ENCODE data around the gene UFSP1.

Gene UFSP1

DNA sequence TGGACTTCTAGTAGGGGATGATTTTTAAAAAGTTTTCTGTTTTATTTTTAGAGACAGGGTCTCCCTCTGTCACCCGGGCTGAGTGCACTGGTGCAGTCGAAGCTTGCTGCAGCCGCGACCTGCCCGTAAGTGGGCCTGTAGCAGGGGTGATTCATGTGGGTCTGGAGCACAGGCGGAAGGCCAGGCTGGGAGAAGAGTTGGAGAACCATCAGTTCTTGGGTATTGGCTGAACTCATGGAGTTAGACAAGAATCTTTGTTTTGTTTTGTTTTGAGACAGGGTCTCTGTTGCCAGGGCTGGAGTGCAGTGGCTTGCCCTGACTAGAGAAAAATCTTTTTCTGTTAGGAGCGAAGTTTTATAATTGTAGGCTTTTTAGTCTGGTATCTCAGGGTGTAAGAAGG lies 8.9 kb downstream of the UFSP1 start:
- no peak for DNase-seq

DNA sequence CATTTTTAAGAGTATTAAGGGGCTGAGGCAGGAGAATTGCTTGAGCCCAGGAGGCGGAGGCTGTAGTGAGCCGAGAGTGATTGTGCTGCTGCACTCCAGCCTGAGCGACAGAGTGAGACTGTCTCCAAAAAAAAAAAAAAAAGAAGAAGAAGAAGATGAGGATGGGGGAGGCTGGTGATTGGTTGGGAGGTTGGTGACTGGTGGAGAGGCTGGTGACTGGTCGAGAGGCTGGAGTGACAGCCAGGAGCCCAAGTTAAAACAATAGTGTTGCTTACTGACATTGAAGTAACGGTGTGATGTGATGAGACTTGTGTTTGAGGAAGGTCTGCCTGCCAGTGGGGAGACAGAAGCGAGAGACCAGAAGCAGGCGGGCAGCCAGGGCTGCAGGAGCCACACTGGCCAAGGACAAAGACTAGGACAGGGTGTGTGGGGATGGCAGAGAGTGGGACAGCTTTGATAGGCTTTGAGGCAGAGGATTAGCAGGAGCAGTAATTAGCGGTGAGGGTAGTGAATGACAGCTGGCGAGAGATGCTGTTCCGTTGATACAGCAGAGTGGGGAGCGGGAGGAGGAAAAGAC lies 9.7 kb downstream of the UFSP1 start:
- DNase-seq: peak; percentile 77 to 88

DNA sequence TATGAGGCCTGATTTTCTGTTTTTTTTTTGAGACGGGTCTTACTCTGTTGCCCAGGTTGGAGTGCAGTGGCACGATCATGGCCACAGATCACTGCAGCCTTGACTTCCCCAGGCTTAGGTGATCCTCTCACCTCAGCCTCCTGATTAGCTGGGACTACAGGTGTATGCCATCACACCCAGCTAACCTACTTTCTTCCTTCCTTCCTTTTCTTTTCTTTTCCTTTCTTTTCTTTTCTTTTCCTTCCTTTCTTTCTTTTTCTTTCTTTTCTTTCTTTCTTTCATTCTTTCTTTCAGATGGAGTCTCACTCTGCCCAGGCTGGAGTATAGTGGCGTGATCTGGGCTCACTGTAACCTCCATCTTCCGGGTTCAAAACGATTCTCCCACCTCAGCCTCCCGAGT lies 10.8 kb downstream of the UFSP1 start:
- DNase-seq: no peak

DNA sequence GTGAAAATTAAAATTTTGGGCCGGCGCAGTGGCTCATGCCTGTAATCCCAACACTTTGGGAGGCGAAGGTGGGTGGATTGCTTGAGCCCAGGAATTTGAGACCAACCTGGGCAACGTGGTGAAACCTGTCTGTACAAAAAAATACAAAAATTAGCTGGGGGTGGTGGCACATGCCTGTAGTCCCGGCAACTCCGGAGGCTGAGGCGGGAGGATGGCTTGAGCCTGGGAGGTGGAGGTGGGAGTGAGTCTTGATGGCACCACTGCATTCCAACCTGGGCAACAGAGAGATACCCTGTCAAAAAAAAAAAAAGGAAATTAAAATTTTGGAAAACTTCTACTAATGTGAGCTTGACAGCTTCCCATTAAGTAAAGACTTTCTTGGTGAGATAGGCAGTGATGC lies 11.5 kb downstream of the UFSP1 start:
- no peak for DNase-seq

DNA sequence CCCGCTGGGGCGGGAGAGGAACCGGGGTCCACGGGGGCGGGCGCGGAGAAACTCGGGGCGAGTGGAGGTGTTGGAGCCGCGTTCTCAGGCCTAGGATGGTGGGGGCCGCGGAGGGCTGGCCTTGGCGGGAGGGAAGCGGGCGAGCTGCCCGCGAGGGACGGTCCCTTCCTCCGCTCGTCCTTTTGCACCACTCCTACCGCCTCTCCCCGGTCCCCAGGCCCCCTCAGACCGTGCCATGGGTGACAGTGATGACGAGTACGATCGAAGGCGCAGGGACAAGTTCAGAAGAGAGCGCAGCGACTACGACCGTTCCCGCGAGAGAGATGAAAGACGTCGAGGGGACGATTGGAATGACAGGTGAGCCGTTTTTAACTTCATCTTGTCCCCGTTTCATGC lies 14.2 kb downstream of the UFSP1 start:
- no peak for DNase-seq

DNA sequence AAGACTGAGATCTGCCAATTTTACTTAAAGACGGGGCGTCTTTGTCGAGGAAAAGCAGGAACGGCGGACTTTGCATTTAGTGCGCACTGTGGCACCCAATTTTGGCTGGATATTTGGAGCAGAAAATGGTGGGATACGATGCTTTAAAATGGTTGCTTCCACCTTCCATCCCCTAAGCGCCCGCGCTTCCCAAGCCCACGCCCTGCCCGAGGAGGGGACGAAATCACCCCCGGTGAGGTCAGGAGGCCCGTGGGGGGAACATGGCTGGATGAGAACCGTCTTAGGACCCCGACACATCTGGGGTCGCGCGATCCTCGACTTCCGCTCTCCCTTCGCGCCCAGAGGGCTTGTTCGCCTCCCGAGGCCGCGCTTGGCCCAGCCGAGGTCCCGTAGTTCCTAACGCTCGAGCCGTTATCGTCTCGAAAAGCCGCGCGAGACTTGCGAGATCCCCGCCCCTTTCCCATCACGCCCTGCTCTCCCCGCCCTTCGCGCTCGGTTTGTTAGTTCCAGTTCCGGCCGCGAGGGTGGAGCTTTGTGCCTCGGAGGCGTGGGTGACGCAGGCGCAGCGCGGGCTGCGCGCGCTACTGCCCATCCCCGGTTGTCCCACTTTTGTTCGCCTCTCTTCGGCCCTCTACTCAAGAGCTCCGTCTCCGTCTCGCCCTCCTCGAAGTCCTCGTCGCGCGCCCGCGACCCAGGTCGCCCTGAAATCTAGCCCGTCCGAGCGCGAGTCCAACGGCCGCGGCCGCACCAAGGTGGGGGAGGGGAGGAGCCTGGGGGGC lies 14.7 kb downstream of the UFSP1 start, which contains the start of gene SRRT:
Gene SRRT, plus strand, starts transcription at position 527 of the 779 bp plus-strand sequence. CDS start 488 bp downstream, outside the sequence.
- peak; percentile 96 to 98 for DNase-seq

DNA sequence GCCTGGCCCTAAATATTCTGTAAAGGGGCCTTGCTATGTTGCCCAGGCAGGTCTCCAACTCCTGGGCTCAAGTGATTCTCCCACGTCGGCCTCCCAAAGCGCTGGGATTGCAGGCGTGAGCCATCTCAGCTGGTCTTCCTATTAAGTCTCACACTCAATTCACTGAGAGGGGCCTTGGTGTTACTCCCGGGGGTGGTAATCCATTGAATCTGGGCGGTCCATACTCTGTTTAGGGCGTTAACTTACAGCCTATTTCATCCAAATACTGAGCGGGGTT lies 15.3 kb downstream of the UFSP1 start:
- no peak for DNase-seq

DNA sequence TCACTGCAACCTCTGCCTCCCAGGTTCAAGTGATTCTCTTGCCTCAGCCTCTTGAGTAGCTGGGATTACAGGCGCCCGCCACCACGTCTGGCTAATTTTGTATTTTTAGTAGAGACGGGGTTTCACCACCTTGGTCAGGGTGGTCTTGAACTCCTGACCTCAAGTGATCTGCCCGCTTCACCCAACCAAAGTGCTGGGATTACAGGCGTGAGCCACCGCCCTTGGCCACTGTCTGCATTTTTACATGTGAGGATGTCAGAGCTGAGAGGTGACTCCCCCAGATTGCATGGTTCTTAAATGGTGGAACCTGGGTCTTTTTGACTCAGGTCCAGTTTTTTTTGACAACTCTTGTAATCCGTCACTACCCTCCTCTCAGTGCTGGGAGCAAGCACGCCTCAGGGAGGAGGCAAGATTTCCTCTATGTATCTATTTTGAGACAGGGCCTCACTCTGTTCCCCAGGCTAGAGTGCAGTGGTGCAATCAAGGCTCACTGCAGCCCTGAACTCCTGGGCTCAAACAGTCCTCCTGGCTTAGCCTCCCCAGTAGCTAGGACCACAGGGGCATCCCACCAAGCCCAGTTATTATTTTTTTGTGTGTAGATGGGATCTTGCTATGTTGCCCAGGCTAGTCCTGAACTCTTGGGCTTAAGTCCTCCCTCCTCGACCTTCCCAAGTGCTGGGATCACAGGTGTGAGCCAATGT lies 15.8 kb downstream of the UFSP1 start:
- DNase-seq: no peak

DNA sequence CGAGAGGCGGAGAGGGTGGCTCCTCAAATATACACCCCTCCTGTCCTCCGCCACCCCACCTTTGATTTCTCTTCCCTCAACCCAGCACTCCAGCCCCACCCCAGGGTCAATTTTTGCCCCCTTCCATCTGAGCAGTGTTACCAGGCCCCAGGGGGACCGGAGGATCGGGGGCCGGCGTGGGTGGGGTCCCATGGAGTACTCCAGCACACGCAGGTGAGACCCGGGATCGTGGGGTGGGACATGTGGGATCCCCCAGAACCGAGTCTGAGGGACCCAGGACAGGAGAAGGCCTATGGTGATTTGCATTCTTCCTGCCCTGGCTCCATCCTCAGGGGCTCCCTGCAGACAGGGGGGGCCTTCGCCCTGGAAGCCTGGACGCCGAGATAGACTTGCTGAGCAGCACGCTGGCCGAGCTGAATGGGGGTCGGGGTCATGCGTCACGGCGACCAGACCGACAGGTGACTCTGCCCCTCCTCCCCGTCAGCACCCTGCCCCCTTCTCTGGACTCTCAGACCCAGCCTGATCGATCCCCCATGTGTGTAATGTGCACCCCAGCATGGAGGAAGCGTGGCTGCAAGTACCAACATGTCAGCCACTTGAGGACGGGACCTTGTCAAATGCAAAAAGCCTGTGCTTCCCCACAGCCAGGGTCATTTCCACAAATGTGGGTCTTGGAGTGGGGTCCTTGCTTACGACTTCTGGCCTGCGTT lies 21.6 kb downstream of the UFSP1 start:
- DNase-seq: no peak

DNA sequence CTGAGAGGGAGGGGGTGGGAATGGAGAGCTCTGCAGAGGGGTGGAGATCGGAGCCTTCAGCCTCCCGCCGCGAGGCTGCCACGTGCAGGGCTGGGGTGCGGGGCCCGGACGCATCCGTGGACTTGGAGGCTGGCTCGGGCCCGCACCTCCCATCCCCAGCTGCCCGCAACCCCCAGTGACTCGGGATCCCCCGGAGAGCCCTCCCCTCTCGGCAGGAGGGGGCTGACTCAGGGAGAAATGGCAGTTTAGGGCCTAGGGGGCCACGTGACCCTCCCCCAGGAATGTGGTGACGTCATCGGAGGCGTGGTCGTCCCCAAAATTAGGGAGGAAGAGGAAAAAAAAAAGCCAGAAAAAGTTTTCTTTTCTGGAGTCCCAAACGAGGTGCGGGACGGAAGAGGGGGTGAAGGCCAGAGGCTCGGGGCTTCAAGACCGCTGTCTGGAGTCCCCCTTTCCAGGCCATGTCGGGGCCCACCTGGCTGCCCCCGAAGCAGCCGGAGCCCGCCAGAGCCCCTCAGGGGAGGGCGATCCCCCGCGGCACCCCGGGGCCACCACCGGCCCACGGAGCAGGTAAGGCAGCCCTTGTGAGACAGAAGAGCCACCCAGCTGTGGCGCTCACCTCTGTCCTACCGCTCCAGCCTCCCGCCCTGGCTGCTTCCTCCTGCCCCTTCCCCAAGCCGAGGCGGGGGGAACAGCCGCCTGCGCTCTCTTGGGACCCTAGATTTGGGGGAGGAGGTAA lies 22.3 kb downstream of the UFSP1 start, which contains the start of gene TRIP6:
Gene TRIP6, plus strand, starts transcription at position 348 of the 736 bp plus-strand sequence. Its CDS starts 111 bp downstream, at position 459.
- DNase-seq: no peak

DNA sequence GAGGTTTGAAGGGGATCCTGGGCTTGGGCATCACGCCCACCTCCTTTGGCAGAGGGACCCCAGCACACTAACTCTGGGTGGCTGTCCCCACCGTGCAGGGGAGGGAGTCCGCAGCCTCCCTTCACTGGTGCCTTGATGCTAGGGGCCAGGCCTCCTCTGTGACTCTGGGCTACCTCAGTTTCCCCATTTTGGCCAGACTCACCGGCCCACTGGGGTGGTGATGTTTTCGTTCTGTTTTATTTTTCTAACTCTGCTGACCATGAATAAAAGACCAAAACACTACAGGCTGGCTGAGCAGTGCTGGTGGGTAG lies 22.8 kb downstream of the UFSP1 start:
- DNase-seq: no peak

DNA sequence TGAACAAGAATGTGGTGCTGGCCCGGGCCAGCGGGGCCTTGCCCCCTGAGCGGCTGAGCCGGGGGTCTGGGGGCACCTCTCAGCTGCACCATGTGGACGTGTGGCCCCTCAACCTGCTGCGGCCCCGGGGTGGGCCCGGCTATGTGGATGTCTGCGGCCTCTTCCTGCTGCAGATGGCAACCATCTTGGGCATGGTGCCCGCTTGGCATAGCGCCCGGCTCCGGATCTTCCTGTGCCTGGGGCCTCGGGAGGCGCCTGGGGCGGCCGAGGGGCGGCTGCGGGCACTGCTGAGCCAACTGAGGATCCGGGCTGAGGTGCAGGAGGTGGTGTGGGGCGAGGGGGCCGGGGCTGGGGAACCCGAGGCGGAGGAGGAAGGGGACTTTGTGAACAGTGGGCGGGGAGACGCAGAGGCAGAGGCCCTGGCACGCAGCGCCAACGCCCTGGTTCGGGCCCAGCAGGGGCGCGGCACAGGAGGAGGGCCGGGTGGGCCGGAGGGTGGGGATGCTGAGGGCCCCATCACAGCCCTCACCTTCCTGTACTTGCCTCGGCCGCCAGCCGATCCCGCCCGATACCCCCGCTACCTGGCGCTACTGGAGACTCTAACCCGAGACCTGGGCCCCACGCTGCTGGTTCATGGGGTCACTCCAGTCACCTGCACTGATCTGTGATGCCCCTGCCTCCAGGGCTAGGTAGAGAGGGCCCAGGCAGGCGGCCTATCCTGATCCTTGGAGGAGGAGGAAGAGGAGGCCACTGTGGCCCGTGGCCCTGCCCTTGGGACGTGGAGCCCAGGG lies 23.4 kb downstream of the UFSP1 start:
- DNase-seq: no peak

DNA sequence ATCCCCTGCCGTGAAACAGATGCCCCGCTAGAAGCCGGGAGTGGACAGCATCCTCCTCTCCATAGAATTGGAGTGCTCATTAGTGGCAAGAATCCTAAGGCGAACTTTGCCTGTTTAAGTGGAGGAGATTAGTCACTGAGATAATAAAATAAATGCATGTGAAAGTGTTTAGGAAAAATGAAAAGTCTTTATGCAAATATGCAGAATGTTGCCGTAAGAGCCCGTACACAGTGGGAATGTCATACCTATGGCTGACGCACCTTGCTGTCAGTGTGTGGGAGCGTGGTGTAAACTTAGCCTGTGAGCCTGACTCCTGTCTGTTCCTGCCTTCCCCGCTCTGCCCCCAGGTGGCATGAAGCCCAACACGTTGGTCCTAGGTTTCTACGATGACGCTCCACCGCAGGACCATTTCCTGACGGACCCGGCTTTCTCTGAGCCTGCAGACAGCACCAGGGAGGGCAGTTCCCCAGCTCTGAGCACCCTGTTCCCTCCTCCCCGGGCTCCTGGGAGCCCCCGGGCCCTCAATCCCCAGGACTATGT lies 24.1 kb downstream of the UFSP1 start:
- no peak for DNase-seq

DNA sequence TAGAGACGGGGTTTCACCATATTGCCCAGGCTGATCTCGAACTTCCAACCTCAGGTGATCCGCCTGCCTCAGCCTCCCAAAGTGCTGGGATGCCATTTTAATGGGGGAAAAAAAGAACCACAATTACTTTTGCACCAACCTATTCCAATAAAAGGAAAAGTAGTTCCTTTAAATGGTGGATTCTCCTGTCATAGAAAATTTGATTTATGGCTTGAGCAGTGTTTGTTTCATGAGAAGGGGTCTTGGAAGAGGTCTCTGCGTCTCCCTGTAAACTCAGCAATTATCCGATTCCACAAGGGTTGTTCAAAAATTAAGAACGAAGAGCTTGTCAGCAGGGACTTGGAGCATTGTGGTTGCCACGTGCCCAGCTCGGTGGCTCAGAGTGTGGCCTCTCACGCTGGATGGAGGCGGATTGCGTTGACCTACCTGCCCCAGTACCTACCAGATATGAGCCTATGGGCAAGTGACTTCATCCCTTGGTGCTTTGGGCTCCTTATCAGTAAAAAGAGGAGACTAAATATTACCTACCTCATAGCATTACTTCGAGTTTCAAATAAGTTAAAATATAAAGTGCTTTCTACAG lies 25.2 kb downstream of the UFSP1 start:
- no peak for DNase-seq

DNA sequence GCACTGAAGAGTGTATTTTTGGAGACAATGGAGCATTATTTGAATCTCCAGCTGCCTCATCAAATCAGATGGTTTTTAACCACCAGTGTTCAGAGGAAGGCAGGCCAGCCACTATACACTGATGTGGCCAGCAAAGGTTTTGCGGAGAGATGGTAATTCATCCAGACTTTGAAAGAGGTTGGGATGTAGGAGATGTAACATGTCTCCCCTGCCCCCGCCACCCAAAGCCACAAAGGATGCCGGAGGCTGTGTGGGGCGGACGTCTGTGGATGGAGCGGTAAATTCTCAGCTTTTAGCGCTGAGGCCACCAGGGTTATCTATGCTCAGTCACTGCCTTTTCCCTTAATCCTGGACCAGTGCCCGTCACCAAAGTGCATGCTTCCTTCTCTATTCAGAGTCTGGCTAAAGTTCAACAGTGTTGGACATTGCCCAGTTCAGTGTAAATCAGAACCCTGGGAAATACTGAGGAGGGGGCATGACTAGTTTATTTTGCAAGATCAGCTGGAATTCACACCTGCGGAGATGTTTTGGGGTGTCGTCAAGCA lies 26.0 kb downstream of the UFSP1 start:
- DNase-seq: no peak

DNA sequence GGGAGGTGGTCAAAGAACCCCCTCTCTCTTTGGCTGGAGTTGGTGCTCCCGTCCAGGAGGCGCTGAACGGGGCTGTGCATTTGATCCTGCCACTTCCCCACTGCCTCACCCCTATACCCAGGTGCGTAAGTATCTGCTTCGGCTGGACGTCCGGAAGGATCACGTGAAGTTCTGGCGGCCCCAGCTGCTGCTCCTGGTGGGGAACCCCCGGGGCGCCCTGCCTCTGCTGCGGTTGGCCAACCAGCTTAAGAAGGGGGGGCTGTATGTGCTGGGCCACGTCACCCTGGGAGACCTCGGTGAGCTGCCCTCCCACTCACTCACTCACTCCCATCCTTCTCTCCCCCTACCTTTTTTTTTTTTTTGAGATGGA lies 27.9 kb downstream of the UFSP1 start:
- no peak for DNase-seq

DNA sequence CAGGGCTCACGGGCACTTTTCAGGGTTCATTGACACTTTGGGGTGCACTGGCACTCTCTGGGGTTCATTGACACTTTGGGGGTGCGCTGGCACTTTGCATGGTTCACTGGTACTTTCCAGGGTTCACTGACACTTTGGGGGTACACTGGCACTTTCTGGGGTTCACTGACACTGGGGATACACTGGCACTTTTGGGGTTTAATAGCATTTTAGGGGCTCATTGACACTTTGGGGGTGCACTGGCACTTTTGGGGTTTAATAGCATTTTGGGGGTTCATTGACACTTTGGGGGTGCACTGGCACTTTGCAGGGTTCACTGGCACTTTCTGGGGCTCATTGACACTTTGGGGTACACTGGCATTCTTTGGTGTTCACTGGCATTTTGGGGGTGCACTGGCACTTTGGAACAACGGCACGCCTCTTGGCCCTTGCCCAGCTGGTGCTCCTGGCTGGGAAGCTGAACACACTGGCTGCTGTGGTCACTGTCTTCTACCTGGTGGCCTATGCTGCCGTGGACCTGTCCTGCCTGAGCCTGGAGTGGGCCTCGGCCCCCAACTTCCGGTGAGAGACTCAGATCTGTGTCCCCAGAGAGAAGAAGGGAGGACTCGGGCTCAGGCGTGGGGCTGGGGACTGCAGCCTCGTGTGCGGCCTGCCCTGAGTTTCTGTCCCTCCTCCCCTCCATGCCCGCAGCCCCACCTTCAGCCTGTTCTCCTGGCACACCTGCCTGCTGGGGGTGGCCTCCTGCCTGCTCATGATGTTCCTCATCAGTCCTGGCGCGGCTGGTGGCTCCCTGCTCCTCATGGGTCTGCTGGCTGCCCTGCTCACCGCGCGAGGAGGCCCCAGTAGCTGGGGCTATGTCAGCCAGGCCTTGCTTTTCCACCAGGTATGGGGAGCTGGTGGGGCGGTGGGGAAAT lies 28.6 kb downstream of the UFSP1 start:
- no peak for DNase-seq

DNA sequence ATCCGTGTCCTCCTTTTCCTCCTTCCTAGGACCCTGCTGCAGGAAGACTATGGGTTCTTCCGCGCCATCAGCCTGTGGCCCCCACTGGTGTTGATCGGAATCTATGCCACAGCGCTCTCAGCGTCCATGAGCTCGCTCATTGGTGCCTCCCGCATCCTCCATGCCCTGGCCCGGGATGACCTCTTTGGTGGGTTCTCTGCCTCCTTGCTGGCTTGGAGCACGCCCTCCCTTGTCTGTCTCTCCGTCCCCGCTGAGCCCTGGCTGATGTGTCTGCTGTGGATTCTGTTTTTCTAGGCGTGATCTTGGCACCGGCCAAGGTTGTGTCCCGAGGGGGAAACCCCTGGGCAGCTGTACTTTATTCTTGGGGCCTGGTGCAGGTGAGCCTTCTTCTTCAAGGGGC lies 29.7 kb downstream of the UFSP1 start:
- DNase-seq: no peak

DNA sequence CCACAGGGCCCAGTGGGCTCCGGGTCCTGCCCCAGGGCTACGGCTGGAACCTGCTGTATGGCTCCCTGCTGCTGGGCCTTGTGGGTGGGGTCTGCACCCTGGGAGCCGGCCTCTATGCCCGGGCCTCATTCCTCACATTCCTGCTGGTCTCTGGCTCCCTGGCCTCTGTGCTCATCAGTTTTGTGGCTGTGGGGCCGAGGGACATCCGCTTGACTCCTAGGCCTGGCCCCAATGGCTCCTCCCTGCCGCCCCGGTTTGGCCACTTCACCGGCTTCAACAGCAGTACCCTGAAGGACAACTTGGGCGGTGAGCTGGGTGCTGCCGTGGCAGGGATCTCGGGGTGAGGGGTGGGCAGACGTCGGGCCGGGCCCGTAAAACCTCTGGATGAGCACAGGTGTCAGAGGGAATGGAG lies 32.6 kb downstream of the UFSP1 start:
- DNase-seq: no peak

DNA sequence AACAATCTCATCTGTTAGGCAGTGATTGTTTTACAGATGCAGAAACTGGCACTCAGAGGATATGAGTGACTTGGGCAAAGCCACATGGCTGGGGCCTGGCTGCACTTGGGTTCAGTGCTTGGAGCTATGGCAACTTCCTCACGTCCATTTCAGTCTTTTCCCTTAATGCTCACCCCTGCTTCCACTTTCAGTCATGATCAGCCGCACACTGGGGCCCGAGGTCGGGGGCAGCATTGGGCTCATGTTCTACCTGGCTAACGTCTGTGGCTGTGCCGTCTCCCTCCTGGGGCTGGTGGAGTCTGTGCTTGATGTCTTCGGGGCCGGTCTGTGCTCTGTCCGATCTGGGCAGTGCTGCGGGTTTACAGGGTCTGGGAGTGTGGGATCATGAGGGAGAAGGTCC lies 34.0 kb downstream of the UFSP1 start:
- no peak for DNase-seq

Data from NCI-H524 (cell line).